Central memory CD8-positive, alpha-beta T cell (primary cell): Measurements from ENCODE around the gene MAD1L1.
"Not testable (repeated sequence)": the region's sequence is repeated elsewhere in the genome, so short reads cannot be mapped to it uniquely, and the experiment has no call there.

Experiments used
- ATAC-seq: fragments of 150-1000 bp; cut with Tn5 transposase; replicated peaks from 2 replicates; pipeline ENCODE4 v1.10.0; 2022; ENCODE audit warnings: mild to moderate bottlenecking, moderate FRiP score, moderate number of reproducible peaks; ENCODE audit not compliant: poor library complexity, severe bottlenecking; ENCODE audit errors: extremely low read depth
- DNase-seq, 2 donors: peaks; one replicate each; pipeline ENCODE4 v3.0.0; 2021; ENCODE audit warnings: low spot score in 2 of 2
- H3K27ac Mint-ChIP-seq: one replicate; pipeline ENCODE4 v1.8.0; 2022; ENCODE audit warnings: low read depth, mild to moderate bottlenecking, moderate library complexity, mixed read lengths
- H3K27me3 Mint-ChIP-seq: one replicate; pipeline ENCODE4 v1.8.0; 2022; ENCODE audit warnings: mixed read lengths
- H3K36me3 Mint-ChIP-seq: one replicate; pipeline ENCODE4 v1.8.0; 2022; ENCODE audit warnings: mild to moderate bottlenecking, moderate library complexity, mixed read lengths; ENCODE audit not compliant: insufficient read depth
- H3K4me1 Mint-ChIP-seq: one replicate; pipeline ENCODE4 v1.8.0; 2022; ENCODE audit warnings: mixed read lengths
- H3K4me3 Mint-ChIP-seq: one replicate; pipeline ENCODE4 v1.8.0; 2022; ENCODE audit warnings: mild to moderate bottlenecking, moderate library complexity, mixed read lengths
- H3K9me3 Mint-ChIP-seq: one replicate; pipeline ENCODE4 v1.8.0; 2022; ENCODE audit warnings: mixed read lengths

Gene MAD1L1

GRCh38 chr7:1841286-1842021 is 391.3 kb downstream of the MAD1L1 start:
- H3K36me3 Mint-ChIP-seq, H3K4me3 Mint-ChIP-seq, ATAC-seq, H3K27ac Mint-ChIP-seq, DNase-seq, H3K4me1 Mint-ChIP-seq, H3K27me3 Mint-ChIP-seq, H3K9me3 Mint-ChIP-seq: not testable (repeated sequence)

DNA sequence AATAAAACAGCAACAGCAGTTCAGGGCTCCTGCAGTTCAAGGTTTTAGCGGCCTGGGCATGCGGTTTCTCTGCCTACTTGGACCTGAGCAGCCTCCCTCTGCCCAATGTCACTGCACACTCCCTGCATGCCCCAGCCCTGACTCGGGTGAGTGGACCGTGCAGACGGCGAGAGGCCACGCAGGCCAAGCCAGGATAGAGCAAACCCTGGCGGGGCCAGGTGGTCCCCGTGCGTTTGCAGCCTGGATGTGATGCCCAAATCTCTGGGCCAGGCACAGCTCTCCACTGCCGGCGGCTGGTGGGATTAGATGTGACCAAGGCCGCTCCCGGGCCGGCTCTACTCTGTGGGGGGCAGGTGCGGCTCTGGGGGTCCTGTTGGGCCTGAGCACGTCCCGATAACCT is 392.0 kb downstream of the MAD1L1 start:
- not testable (repeated sequence) for H3K27ac Mint-ChIP-seq, H3K9me3 Mint-ChIP-seq, ATAC-seq, H3K4me3 Mint-ChIP-seq, H3K27me3 Mint-ChIP-seq, DNase-seq, H3K4me1 Mint-ChIP-seq
- H3K36me3 Mint-ChIP-seq, result peaks cover 11% of the 10 kb centered on the region

DNA sequence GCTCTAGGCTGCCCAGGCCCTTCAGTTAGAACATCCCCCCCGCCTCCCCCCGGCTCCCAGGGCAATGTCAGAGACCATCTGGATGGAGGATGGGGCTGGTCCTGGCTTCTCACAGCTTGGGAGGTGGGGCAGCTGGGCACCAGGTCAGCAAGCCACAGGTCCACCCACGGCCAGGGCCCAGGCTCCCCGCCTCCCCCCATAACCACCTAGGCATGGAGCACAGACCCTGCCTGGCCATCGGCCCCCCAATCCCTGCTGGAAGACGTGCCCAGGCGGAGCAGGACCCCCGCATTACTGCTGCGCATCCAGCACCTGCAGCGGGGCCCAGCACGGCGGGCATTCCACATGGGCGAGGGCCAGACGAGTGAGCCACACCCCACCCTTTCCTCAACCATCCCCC is 393.0 kb downstream of the MAD1L1 start:
- no peak overlapping the region for H3K4me3 Mint-ChIP-seq
- no peak overlapping the region for H3K27ac Mint-ChIP-seq
- no peaks in the 10 kb centered on the region for H3K4me1 Mint-ChIP-seq
- DNase-seq (no peak), ATAC-seq (no peak)
- no peaks in the 10 kb centered on the region for H3K9me3 Mint-ChIP-seq
- peaks cover 13% of the 10 kb centered on the region for H3K36me3 Mint-ChIP-seq
- H3K27me3 Mint-ChIP-seq, result no peaks in the 10 kb centered on the region

DNA sequence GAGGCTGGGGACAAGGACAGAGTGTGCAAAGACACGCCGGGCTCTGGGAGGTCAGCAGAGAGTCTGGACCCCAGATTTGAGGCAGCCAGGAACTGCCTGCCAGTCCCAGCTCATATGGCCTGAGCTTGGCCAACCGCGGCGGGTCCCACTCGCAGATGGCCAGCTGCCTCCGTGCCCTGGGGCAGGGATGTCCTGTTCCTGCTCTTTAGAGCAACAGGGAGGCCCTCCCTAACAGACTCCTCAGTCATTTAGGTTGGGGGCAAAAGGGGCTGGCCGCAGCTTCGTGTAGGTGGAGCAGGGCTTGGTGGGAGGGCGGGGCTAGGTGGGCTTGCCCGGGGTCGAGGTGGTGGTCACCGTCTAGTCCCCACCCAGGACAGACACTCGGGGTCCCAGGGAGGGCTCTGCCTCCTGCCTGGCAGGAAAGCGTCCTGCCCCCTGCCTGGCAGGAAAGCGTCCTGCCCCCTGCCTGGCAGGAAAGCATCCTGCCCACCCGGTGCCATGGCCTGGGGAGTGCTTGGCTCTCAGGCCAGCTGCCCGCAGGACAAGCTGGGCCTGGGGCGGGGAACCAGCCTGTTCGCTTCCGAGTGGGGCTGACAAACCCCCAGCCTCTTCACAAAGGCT is 393.7 kb downstream of the MAD1L1 start:
- not testable (repeated sequence) for H3K27ac Mint-ChIP-seq, H3K9me3 Mint-ChIP-seq, ATAC-seq, H3K4me3 Mint-ChIP-seq, H3K4me1 Mint-ChIP-seq, DNase-seq, H3K27me3 Mint-ChIP-seq
- peaks cover 13% of the 10 kb centered on the region for H3K36me3 Mint-ChIP-seq

- not testable (repeated sequence) for H3K27me3 Mint-ChIP-seq, H3K27ac Mint-ChIP-seq, H3K9me3 Mint-ChIP-seq, H3K4me1 Mint-ChIP-seq, H3K4me3 Mint-ChIP-seq, DNase-seq, ATAC-seq
- H3K36me3 Mint-ChIP-seq, result peaks cover 15% of the 10 kb centered on the region
Observed at GRCh38 chr7:1838544-1838872, 394.2 kb downstream of the MAD1L1 start.

GRCh38 chr7:1837696-1838543 is 394.8 kb downstream of the MAD1L1 start:
- not testable (repeated sequence) for H3K4me3 Mint-ChIP-seq, H3K27me3 Mint-ChIP-seq, H3K9me3 Mint-ChIP-seq, DNase-seq, H3K4me1 Mint-ChIP-seq, H3K27ac Mint-ChIP-seq, ATAC-seq
- H3K36me3 Mint-ChIP-seq, result peaks cover 15% of the 10 kb centered on the region

DNA sequence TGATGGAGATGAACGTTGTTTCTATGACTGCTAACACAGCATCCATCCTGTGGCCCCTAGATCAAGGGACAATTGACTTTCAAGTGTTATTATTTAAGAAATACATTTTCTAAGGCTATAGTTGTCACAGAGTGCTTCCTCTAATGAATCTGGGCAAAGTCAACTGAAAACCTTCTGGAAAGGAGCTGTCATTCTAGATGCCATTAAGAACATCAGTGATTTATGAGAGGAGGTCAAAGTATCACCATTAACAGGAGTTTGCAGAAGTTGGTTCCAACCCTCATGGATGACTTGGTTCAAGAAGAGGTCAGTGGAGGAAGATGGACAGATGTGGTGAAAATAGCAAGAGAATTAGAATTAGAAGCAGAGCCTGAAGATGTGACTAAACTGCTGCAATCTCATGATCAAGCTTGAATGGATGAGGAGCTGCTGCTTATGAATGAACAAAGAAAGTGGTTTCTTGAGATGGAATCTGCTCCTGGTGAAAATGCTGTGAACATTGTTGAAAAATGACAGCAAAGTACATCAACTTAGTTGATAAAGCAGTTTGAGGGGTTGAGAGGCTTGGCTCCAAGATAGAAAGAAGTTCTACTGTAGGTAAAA is 400.7 kb downstream of the MAD1L1 start:
- H3K4me1 Mint-ChIP-seq, result peaks cover 17% of the 10 kb centered on the region
- not testable (repeated sequence) for ATAC-seq, H3K27ac Mint-ChIP-seq, H3K36me3 Mint-ChIP-seq, H3K9me3 Mint-ChIP-seq, DNase-seq, H3K4me3 Mint-ChIP-seq, H3K27me3 Mint-ChIP-seq

DNA sequence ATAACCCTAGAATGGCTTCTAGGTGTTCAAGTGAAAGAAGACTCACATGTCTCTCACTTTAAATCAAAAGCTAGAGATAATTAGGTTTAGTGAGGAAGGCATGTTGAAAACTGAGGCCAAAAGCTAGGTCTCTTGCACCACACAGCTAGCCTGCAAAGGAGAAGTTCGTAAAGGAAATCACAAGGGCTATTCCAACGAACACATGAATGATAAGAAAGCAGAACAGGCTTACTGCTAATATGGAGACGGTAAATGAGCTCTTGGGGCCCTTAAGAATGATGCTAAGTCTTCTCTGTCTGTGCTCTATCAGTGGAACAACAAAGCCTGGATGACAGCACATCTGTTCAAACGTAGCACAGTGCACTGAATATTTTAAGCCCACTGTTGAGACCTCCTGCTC is 401.3 kb downstream of the MAD1L1 start:
- H3K4me1 Mint-ChIP-seq, result peaks cover 17% of the 10 kb centered on the region
- not testable (repeated sequence) for H3K27me3 Mint-ChIP-seq, DNase-seq, H3K27ac Mint-ChIP-seq, H3K4me3 Mint-ChIP-seq, H3K9me3 Mint-ChIP-seq, ATAC-seq, H3K36me3 Mint-ChIP-seq

- not testable (repeated sequence) for ATAC-seq, H3K27ac Mint-ChIP-seq, H3K4me3 Mint-ChIP-seq, DNase-seq, H3K36me3 Mint-ChIP-seq, H3K27me3 Mint-ChIP-seq, H3K9me3 Mint-ChIP-seq
- peaks cover 20% of the 10 kb centered on the region for H3K4me1 Mint-ChIP-seq
Observed at GRCh38 chr7:1829668-1830067, 403.1 kb downstream of the MAD1L1 start.

DNA sequence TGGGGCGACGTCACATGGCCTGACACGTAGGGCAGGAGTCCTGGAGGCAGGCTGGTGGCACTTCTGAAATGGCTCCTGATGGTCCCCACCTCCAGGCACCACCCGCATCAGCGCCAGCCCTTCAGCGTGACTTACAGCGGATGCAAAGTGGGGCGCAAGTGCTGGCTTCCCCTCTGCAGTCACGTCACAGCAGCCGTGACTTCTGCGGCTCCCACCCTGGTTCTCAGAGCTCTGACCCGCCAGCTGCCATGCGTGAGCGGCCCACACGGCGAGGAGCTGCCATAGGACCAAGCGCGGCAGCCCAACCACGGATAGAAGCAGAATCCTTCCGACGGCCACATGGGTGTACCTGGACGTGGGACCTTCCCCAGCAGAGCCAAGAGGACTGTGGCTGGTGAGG is 403.6 kb downstream of the MAD1L1 start:
- ATAC-seq (no peak), DNase-seq (no peak)
- peaks cover 25% of the 10 kb centered on the region for H3K4me1 Mint-ChIP-seq
- H3K27me3 Mint-ChIP-seq, result no peaks in the 10 kb centered on the region
- peaks cover 4% of the 10 kb centered on the region for H3K36me3 Mint-ChIP-seq
- H3K9me3 Mint-ChIP-seq, result no peaks in the 10 kb centered on the region
- no peak overlapping the region for H3K4me3 Mint-ChIP-seq
- H3K27ac Mint-ChIP-seq, result peak overlapping the region; percentile 75

GRCh38 chr7:1828170-1828569 is 404.6 kb downstream of the MAD1L1 start:
- Mint-ChIP-seq H3K4me1 (peaks cover 35% of the 10 kb centered on the region), H3K27ac (peak overlapping the region; percentile 75)
- H3K9me3 Mint-ChIP-seq, ATAC-seq, H3K4me3 Mint-ChIP-seq, H3K36me3 Mint-ChIP-seq, H3K27me3 Mint-ChIP-seq, DNase-seq: not testable (repeated sequence)

GRCh38 chr7:1827521-1827981 is 405.2 kb downstream of the MAD1L1 start:
- H3K4me1 Mint-ChIP-seq, result peaks cover 40% of the 10 kb centered on the region
- H3K27ac Mint-ChIP-seq, H3K9me3 Mint-ChIP-seq, H3K27me3 Mint-ChIP-seq, DNase-seq, ATAC-seq, H3K4me3 Mint-ChIP-seq, H3K36me3 Mint-ChIP-seq: not testable (repeated sequence)
